GM18907 (cell line): Measurements from ENCODE around the gene DENND5B.

Experiments
- ATAC-seq: cut with Tn5 transposase; IDR thresholded peaks from one replicate; pipeline ENCODE4 v1.9.1; 2021; ENCODE audit warnings: mild to moderate bottlenecking, moderate library complexity; ENCODE audit not compliant: unreplicated experiment

DENND5B gene

GRCh38 chr12:31342286-31342685 is 248.7 kb downstream of the DENND5B start:
- ATAC-seq: no peak

- no peak for ATAC-seq
Measured at GRCh38 chr12:31339831-31340622, 250.9 kb downstream of the DENND5B start.

GRCh38 chr12:31337952-31338351 is 253.0 kb downstream of the DENND5B start:
- no peak for ATAC-seq
